ENCODE measurements around the gene ADAMTS9. TPM values are rescaled to one million over a fixed set of nuclear protein-coding genes. Genes with fewer than 3 reads are reported as not detected.

Gene ADAMTS9
- total RNA-seq, 2 donors from 2014 or later, result 4.4 to 14.3 TPM

- intact Hi-C loops (cut with DNase I), result no loop called here
- H3K27ac ChIP-seq, result no peak overlapping the region
- no peak overlapping the region for H3K9ac ChIP-seq (ENCODE audit: low read depth in 2 of 2, low read length in 2 of 2)
- no peak overlapping the region for H3K4me3 ChIP-seq
- no peak for DNase-seq
- H3K36me3 ChIP-seq, result no peaks in the 10 kb centered on the region
- H3K27me3 ChIP-seq, result no peaks in the 10 kb centered on the region
- no peaks in the 10 kb centered on the region for H3K9me3 ChIP-seq
- H3K4me1 ChIP-seq, result no peaks in the 10 kb centered on the region
- TF ChIP-seq CTCF (IDR thresholded peaks at IDR 0.05), result no peak
Measured at GRCh38 chr3:64726414-64727090, 38.8 kb upstream of the ADAMTS9 start.

DNA sequence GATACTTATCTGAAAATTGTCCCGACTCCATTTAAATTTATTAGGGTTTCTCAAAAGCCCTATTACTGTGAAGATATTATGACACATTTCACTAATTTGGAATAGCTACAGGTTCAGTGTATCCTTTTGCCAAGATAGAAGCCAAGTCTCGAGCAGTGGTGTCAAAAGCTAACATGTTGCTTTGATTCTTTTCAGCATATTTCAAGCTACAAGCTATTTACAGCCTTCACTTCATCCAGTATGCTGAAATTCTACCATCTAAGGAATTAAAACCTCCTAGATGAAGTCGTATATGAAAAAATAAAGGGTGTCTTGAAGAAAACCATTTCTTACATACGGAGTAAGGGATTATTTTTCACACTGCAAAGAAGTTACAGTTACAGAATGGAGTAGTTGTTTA is 31.2 kb upstream of the ADAMTS9 start:
- Histone ChIP-seq H3K27ac (no peak overlapping the region), H3K4me1 (no peaks in the 10 kb centered on the region), H3K27me3 (no peaks in the 10 kb centered on the region), H3K4me3 (no peak overlapping the region), H3K36me3 (no peaks in the 10 kb centered on the region), H3K9ac (ENCODE audit: low read depth in 2 of 2, low read length in 2 of 2) (no peak overlapping the region), H3K9me3 (no peaks in the 10 kb centered on the region)
- DNase-seq, result no peak
- TF ChIP-seq CTCF (IDR thresholded peaks at IDR 0.05), result no peak
- intact Hi-C loops (cut with DNase I), result no loop called here

DNA sequence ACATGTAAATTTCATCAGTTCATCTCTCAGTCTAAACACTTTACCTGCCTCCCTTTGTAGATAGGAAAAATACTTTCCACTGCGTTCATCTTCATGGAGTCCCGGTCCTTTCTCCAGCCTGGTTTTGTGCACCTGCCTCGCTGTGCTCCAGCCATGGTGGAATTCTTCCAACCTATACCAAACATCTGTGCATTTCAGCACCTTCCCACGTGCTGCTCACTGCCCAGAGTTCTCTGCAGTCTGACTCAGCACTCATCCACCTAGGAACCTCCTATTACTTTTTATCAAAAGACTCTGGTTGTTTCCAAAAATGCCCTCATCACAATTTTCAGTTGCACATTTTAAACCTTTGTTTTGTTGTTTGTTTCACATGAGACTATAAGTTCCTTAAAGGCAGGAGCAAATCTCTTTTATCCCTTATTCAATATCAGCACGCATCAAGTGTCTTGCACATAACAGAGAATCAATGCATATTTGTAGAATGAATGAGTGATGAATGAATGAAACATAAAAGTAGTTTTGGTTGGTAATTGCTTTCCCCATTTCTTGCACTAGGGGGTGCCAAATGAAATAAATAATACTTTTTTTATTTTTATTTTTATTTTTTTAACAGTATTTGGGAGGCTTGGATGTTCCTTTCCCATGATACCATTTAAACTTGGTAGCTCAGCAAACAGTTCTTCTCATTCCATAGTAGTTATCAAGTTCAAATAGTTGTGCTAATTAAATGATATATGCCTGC is 30.2 kb upstream of the ADAMTS9 start:
- Histone ChIP-seq H3K4me3 (no peak overlapping the region), H3K4me1 (no peaks in the 10 kb centered on the region), H3K27me3 (no peaks in the 10 kb centered on the region), H3K27ac (no peak overlapping the region), H3K9ac (ENCODE audit: low read depth in 2 of 2, low read length in 2 of 2) (no peak overlapping the region), H3K9me3 (no peaks in the 10 kb centered on the region), H3K36me3 (no peaks in the 10 kb centered on the region)
- TF ChIP-seq CTCF (IDR thresholded peaks at IDR 0.05), result peak; percentile 32
- no peak for DNase-seq
- intact Hi-C loops (cut with DNase I), result no loop called here

- intact Hi-C loops (cut with DNase I), result no loop called here
- no peak for DNase-seq
- H3K4me3 ChIP-seq, result no peak overlapping the region
- no peaks in the 10 kb centered on the region for H3K36me3 ChIP-seq
- no peak for TF ChIP-seq CTCF (IDR thresholded peaks at IDR 0.05)
- H3K9ac ChIP-seq (ENCODE audit: low read depth in 2 of 2, low read length in 2 of 2), result no peak overlapping the region
- H3K4me1 ChIP-seq, result no peaks in the 10 kb centered on the region
- no peaks in the 10 kb centered on the region for H3K27me3 ChIP-seq
- no peaks in the 10 kb centered on the region for H3K9me3 ChIP-seq
- no peak overlapping the region for H3K27ac ChIP-seq
Measured at GRCh38 chr3:64717411-64717810, 29.6 kb upstream of the ADAMTS9 start.

DNA sequence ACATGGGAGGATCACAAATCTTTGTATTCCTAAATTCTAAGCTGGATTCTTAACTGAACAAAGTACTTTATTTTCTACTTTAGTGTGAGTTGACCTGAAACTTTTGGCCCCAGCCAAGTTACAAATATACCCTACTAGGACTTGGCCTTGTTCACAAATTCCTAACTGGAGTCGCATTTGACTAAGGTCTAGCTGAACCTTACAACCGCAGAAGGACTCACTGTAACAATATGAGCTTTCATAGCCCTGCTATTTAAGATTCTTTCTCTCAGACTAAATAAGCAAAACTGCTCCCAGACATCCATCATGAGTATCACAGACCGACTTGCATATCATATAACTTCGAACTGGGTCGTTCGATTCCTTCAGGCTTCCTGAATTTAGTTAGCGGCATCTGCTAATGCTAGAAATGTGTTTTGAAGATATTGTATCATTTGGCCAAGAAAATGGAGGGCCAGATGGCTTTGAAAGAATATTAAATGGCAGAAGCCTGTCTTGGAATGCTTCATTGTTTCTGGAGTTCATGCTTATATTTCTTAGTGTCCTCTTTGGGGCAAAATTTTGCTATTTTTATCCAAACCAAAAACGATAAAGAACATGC is 28.4 kb upstream of the ADAMTS9 start:
- no peaks in the 10 kb centered on the region for H3K9me3 ChIP-seq
- H3K4me1 ChIP-seq, result no peaks in the 10 kb centered on the region
- H3K27me3 ChIP-seq, result no peaks in the 10 kb centered on the region
- H3K9ac ChIP-seq (ENCODE audit: low read depth in 2 of 2, low read length in 2 of 2), result no peak overlapping the region
- intact Hi-C loops (cut with DNase I), result no loop called here
- no peak overlapping the region for H3K4me3 ChIP-seq
- TF ChIP-seq CTCF (IDR thresholded peaks at IDR 0.05), result no peak
- DNase-seq, result no peak
- no peaks in the 10 kb centered on the region for H3K36me3 ChIP-seq
- H3K27ac ChIP-seq, result no peak overlapping the region

Measured in colonic mucosa (tissue), 4 donors.